PC-9 (cell line): ENCODE results near the gene AP1G2. TPM values are rescaled to one million over a fixed set of nuclear protein-coding genes. Genes with fewer than 3 reads are reported as not detected.
A peak's percentile ranks its signal among the peaks of the same experiment; 100 is the strongest.

Experiments
- BruUV-seq: library from RNA; stranded (reverse); fragments of 400-500 nt; replicated peaks from 2 replicates; lab custom pipeline; 2021; lab: Mats Ljungman, UMichigan
- CTCF ChIA-PET: fragments of 300-600 bp; sonication (Branson Sonifier 250); formaldehyde crosslinking; loops from one replicate; lab custom pipeline; 2022; ENCODE audit warnings: antibody characterized with exemption; lab: Charles Lee
- POLR2A ChIA-PET: fragments of 300-600 bp; sonication (Branson Sonifier 250); formaldehyde crosslinking; loops from one replicate; lab custom pipeline; 2022; ENCODE audit warnings: antibody characterized with exemption; ENCODE audit not compliant: unreplicated experiment; lab: Charles Lee
- DNase-seq, 2 experiments: peaks; one replicate each; pipeline versions ENCODE4 v3.0.0 to v3.0.0-alpha.2; 2015 to 2022; ENCODE audit warnings: mixed read lengths in 1 of 2
- H2AFZ ChIP-seq: fragments of 200-600 bp; sonication (generic); 2 replicates; pipeline ENCODE4 v1.8.1; 2017; ENCODE audit warnings: antibody characterized with exemption
- H3F3A ChIP-seq: fragments of 200-600 bp; sonication (generic); 2 replicates; pipeline ENCODE4 v1.8.1; 2017; ENCODE audit warnings: antibody characterized with exemption, mild to moderate bottlenecking, low read depth; ENCODE audit not compliant: insufficient read depth
- H3K27ac ChIP-seq: fragments of 200-600 bp; sonication (generic); 2 replicates; pipeline ENCODE4 v1.6.1; 2016; ENCODE audit warnings: mixed run types
- H3K27me3 ChIP-seq: fragments of 200-600 bp; sonication (generic); 2 replicates; pipeline ENCODE4 v1.6.1; 2016; ENCODE audit warnings: low read depth, mixed run types; ENCODE audit not compliant: insufficient read depth
- H3K36me3 ChIP-seq: fragments of 200-600 bp; sonication (generic); 2 replicates; pipeline ENCODE4 v1.6.1; 2016; ENCODE audit warnings: low read depth, mixed run types
- H3K4me1 ChIP-seq: fragments of 200-600 bp; sonication (generic); replicated peaks from 2 replicates; pipeline ENCODE4 v1.6.1; 2016; ENCODE audit warnings: mixed run types; ENCODE audit not compliant: insufficient read depth
- H3K4me2 ChIP-seq: fragments of 200-600 bp; sonication (generic); 2 replicates; pipeline ENCODE4 v1.6.1; 2017; ENCODE audit warnings: mixed run types
- H3K4me3 ChIP-seq: fragments of 200-600 bp; sonication (generic); 2 replicates; pipeline ENCODE4 v1.6.1; 2016; ENCODE audit warnings: mixed run types
- H3K79me2 ChIP-seq: fragments of 200-600 bp; sonication (generic); 2 replicates; pipeline ENCODE4 v1.6.1; 2017; ENCODE audit warnings: low read depth, mixed run types
- H3K9me2 ChIP-seq: fragments of 200-600 bp; sonication (generic); 2 replicates; pipeline ENCODE4 v1.8.1; 2017; ENCODE audit warnings: mild to moderate bottlenecking; ENCODE audit not compliant: insufficient read depth
- H3K9me3 ChIP-seq: fragments of 200-600 bp; sonication (generic); 2 replicates; pipeline ENCODE4 v1.8.1; 2016; ENCODE audit warnings: low read depth; ENCODE audit not compliant: insufficient read depth
- H4K20me1 ChIP-seq: fragments of 200-600 bp; sonication (generic); 2 replicates; pipeline ENCODE4 v1.8.1; 2017; ENCODE audit not compliant: insufficient read depth
- EZH2 ChIP-seq: fragments of 200-600 bp; sonication (generic); IDR thresholded peaks from 2 replicates; pipeline ENCODE4 v1.8.0; 2017; ENCODE audit warnings: antibody characterized with exemption, low read depth
- intact Hi-C: fragments of 100-400 bp; cut with micrococcal nuclease; formaldehyde crosslinking; loops from one replicate; pipeline ENCODE4 v1.10.0; 2022; ENCODE audit not compliant: unreplicated experiment
- total RNA-seq: library from RNA; stranded (reverse); gene quantifications from 2 replicates; pipeline ENCODE4 v1.2.3, GENCODE V29; 2021
- TF ChIP-seq, protein P1 (sequence below): fragments of 200-600 bp; sonication (generic); conservative IDR thresholded peaks from 2 replicates; pipeline ENCODE4 v1.6.1; 2017; ENCODE audit warnings: mixed run types, antibody characterized with exemption, mild to moderate bottlenecking, moderate library complexity

The AP1G2 gene
- total RNA-seq, 1 experiment from 2014 or later, result 128 TPM

DNA sequence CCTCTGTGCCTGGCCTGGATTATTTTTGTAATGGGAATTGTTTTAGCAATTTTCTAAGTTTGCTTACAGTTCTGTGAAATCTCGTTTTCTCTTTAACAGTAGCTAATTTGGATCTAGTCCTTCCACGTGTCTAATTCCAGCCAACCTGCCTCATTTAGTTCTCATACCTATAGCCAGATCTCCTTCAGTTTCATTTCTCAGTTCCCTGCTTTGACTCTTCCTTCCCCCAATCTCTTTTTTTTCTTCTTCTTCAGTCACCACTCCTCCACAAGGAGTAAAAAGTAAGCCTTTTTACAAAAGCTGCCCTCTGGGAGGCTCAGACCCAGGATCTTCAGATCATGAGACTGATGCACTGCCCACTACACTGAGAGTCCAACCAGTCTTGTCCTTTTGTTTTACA, 10.1 kb downstream of the AP1G2 start:
- H3F3A ChIP-seq, result peaks cover 9% of the 10 kb centered on the region
- H3K4me2 ChIP-seq, result peak overlapping the region; percentile 91
- no peaks in the 10 kb centered on the region for H3K9me3 ChIP-seq
- H3K4me1 ChIP-seq, result no peaks in the 10 kb centered on the region; the same call in 1 of the 2 replicates
- no peak overlapping the region for H3K27ac ChIP-seq
- no peaks in the 10 kb centered on the region; the same call in 1 of the 2 replicates for H4K20me1 ChIP-seq
- TF ChIP-seq EZH2, result no peak
- TF ChIP-seq, protein P1, sequence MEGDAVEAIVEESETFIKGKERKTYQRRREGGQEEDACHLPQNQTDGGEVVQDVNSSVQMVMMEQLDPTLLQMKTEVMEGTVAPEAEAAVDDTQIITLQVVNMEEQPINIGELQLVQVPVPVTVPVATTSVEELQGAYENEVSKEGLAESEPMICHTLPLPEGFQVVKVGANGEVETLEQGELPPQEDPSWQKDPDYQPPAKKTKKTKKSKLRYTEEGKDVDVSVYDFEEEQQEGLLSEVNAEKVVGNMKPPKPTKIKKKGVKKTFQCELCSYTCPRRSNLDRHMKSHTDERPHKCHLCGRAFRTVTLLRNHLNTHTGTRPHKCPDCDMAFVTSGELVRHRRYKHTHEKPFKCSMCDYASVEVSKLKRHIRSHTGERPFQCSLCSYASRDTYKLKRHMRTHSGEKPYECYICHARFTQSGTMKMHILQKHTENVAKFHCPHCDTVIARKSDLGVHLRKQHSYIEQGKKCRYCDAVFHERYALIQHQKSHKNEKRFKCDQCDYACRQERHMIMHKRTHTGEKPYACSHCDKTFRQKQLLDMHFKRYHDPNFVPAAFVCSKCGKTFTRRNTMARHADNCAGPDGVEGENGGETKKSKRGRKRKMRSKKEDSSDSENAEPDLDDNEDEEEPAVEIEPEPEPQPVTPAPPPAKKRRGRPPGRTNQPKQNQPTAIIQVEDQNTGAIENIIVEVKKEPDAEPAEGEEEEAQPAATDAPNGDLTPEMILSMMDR, result no peak
- CTCF ChIA-PET, result interaction anchor here (1.1 kb wide), 1 partner anchor 437 kb away, joined by 3 read pairs; no protein-coding TSS in a partner anchor
- H3K4me3 ChIP-seq, result peak overlapping the region; percentile 81; the same call in 1 of the 2 replicates
- no peaks in the 10 kb centered on the region for H3K27me3 ChIP-seq
- POLR2A ChIA-PET, result interaction anchor here (0.6 kb wide), 2 partner anchors 16 to 231 kb away, joined by 3 to 9 read pairs; no protein-coding TSS in a partner anchor
- intact Hi-C loops, result loop anchor here (5.0 kb wide), 1 partner anchor 230 kb away; no protein-coding TSS in a partner anchor
- no peaks in the 10 kb centered on the region for H3K79me2 ChIP-seq
- DNase-seq, result no peak
- H3K36me3 ChIP-seq, result no peaks in the 10 kb centered on the region
- no peaks in the 10 kb centered on the region for H3K9me2 ChIP-seq
- no peak overlapping the region for H2AFZ ChIP-seq
- BruUV-seq, result no TSS peak

DNA sequence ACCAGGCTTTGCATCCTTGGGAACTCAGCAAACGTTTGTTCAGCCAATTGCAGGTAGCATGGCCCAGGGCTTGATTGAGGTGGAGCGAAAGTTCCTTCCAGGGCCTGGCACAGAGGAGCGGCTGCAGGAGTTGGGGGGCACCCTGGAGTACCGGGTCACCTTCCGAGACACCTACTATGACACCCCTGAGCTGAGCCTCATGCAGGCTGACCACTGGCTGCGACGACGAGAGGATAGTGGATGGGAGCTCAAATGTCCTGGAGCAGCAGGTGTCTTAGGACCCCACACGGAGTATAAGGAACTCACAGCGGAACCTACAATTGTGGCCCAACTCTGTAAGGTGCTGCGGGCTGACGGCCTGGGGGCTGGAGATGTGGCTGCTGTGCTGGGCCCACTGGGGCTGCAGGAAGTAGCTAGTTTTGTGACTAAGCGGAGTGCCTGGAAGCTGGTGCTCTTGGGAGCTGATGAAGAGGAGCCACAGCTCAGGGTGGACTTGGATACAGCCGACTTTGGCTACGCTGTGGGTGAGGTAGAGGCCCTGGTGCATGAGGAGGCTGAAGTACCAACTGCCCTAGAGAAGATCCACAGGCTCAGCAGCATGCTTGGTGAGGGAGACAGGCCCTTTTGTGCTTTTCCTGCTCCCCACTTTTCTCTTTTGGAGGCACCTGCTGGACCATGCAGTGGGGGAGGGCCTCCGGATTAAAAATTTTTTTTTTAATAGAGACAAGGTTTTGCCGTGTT, 10.7 kb downstream of the AP1G2 start:
- Histone ChIP-seq H3K9me2 (no peaks in the 10 kb centered on the region), H3K4me2 (peak overlapping the region; percentile 91), H3K27me3 (no peaks in the 10 kb centered on the region), H3K4me1 (no peaks in the 10 kb centered on the region; the same call in 1 of the 2 replicates), H3K79me2 (no peaks in the 10 kb centered on the region), H3K36me3 (no peaks in the 10 kb centered on the region), H3K9me3 (no peaks in the 10 kb centered on the region), H4K20me1 (no peaks in the 10 kb centered on the region; the same call in 1 of the 2 replicates), H3K27ac (no peak overlapping the region), H2AFZ (peak overlapping the region; percentile 84), H3F3A (peaks cover 9% of the 10 kb centered on the region), H3K4me3 (peak overlapping the region; percentile 81)
- intact Hi-C loops, result loop anchor here (5.0 kb wide), 1 partner anchor 230 kb away; no protein-coding TSS in a partner anchor
- ChIA-PET POLR2A (interaction anchor here (0.6 kb wide), 1 partner anchor 78 kb away, joined by 4 read pairs; no protein-coding TSS in a partner anchor), CTCF (interaction anchor here (0.6 kb wide), 1 partner anchor 10 kb away, joined by 16 read pairs; no protein-coding TSS in a partner anchor)
- TSS peak; percentile 60 for BruUV-seq
- TF ChIP-seq, protein P1, result no peak
- TF ChIP-seq EZH2, result no peak
- peak in 1 of 2 experiments; percentile 17 for DNase-seq

DNA sequence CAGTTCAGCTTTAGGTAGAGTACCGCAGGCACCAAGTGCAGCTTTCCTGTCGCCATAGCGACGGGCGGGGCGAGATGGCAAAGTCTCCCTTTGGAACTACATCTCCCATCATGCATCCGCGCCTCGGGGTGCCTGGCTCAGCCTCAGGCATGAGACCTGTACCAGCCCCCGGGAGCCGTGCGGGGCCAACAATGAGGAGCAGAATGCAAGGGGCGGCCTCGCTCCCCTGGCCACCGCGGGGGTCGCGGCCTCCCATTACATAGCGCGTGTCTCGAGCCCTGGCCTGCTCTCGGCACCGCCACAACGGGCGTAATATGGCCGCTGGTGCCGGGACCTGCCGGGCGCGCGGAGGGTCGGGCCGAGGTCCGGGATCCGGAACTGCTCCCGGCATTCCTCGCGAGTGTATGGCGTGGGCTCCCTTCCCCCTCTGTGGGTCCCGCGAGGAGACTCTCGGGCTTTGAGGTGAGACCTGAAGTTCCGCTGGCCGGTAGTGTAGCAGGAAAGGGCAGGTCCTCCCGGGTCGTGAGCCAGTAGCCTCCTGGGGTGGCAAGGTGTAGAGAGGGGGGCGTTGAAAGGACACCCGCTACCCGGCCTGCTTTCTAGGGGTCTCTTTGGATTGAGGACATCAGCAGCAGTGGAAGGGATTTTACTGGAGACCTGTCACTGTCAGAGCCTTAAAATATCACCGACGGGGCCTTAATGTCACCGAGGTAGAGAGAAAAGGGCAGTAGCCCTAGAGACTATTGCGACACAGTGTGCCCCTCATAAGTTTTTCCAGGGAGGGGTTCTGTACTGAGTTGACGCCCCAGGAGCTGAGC, 11.5 kb downstream of the AP1G2 start, which contains the start of gene THTPA:
THTPA (plus strand) TSS at position 390 of the 818 bp plus-strand sequence. CDS start 487 bp downstream, outside the sequence.
- POLR2A ChIA-PET, result interaction anchor here (0.6 to 0.7 kb wide), 2 partner anchors 77 to 1261 kb away, joined by 3 to 4 read pairs; no protein-coding TSS in a partner anchor
- Histone ChIP-seq H3K79me2 (no peaks in the 10 kb centered on the region), H3K27ac (peak within 1 kb of the TSS; percentile 37; the same call in 1 of the 2 replicates), H2AFZ (peak within 1 kb of the TSS; percentile 84), H3K9me3 (no peaks in the 10 kb centered on the region), H3F3A (peaks cover 9% of the 10 kb centered on the region), H3K4me1 (no peaks in the 10 kb centered on the region; the same call in 1 of the 2 replicates), H3K36me3 (no peaks in the 10 kb centered on the region), H4K20me1 (no peaks in the 10 kb centered on the region), H3K4me3 (peak within 1 kb of the TSS; percentile 81), H3K4me2 (peak within 1 kb of the TSS; percentile 91), H3K9me2 (no peaks in the 10 kb centered on the region), H3K27me3 (no peaks in the 10 kb centered on the region)
- no TSS peak for BruUV-seq
- CTCF ChIA-PET, result interaction anchor here (0.6 kb wide), 1 partner anchor 11 kb away, joined by 16 read pairs; no protein-coding TSS in a partner anchor
- TF ChIP-seq, protein P1, result no peak
- no peak for TF ChIP-seq EZH2
- intact Hi-C loops, result loop anchor here (5.0 kb wide), 1 partner anchor 229 kb away; no protein-coding TSS in a partner anchor
- DNase-seq, result peak; percentile 81 to 85
